Ammon's horn (tissue), 1 donor: Measurements from ENCODE around the gene SEMA4G.
"Not testable (repeated sequence)": the region's sequence is repeated elsewhere in the genome, so short reads cannot be mapped to it uniquely, and the experiment has no call there.

Source experiments
- DNase-seq: peaks from one replicate; pipeline ENCODE4 v3.0.0-alpha.2; 2016; ENCODE audit warnings: low spot score

Gene SEMA4G

DNA sequence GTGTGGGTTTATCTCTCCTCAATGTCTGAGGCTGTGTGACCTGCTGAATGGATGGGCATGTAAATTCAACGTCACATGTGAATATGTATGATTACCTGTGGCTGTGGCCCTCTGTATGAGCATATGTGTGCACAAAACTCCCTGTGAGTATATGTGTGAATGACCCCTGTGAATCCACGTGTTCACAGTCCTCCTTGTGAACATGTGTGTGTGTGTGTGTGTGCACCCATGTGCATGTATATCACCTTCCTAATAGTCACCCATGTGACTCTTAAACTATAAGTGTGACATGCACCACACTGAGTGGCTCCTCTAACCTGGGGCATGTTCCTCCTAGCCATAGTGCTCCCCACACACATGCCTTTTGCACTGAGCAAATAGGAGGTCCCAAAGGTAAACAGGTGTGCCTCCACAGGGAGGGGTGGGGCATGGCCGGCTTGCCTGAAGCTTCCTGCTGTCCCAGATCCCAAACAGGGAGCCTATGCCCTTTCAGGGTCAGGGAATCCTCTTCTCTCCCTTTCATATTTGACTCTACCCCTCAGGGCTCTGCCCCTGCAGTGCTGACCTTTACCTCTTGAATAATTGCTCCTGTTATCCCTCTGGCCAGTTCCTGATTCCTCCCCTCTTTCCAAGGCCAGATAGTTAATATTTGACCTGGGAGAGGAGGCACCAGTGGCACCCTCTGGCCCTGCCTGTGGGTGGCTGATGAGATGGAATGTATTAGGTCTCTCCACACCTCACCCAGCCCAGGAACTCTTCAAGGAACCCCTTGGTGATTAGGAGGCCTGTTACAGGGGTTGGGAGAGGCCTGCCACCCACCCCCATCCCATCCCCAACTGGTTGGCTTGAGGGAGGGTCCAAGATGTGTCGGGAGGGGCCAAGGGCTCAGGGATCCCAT is 1.9 kb downstream of the SEMA4G start:
- no peak for DNase-seq

DNA sequence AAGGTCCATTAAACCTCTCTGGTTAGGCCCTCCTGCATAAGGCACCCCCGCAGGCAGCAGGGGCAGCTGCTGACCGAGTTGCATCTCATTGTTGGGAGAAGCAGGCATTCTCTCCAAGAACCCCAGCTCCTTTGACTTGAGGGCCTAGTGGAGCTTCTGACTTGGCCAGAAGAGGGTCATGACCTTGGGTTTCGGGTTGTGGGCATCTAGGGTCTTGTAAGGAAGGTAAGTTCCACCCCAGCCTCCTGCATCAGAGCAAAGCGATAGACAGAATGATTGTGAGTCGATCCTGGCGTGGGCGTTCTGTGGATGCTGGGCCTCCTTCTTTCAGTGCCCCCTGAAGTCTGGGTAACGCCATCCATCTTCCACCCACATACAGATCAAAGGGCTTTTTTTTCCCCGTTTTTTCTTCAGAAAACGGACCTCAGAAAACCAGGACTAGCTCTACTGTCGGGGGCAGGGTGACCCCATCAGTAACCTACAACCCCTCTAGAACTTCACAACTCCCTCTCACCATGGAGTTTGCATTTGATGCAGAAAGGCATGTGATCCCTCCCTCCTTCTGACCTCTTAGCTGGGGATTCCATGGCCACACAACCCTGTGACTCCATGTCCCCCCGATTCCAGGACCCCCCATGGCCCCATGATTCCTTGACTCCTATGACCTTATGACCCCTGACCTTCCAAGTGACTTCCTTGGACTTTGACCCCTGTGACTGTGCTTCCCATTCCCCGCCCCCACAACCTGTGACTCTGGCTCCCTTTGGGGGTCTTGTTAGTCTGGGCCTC is 3.0 kb downstream of the SEMA4G start:
- DNase-seq: no peak

DNA sequence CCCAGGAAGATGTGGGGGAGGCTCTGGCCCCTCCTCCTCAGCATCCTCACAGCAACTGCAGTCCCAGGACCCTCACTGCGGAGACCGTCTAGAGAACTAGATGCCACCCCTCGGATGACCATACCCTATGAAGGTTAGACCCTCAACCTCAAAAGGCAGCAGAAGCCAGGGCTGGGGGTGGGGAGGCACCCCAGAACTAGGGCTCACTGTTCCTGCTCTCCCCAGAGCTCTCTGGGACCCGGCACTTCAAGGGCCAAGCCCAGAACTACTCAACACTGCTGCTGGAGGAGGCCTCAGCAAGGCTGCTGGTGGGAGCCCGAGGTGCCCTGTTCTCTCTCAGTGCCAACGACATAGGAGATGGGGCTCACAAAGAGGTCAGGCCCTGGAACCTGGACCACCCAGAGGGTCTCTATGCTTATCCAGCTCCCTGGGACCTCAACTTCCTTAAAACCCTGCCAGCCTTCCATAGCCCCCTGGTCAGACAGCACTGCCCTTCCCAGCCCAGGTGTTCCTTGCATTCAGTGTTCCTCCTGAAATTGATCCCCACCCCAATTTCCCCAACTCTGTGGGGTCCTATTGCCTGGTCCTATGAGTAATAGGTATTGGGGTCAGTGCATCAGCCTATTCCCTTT is 3.7 kb downstream of the SEMA4G start:
- DNase-seq: no peak

DNA sequence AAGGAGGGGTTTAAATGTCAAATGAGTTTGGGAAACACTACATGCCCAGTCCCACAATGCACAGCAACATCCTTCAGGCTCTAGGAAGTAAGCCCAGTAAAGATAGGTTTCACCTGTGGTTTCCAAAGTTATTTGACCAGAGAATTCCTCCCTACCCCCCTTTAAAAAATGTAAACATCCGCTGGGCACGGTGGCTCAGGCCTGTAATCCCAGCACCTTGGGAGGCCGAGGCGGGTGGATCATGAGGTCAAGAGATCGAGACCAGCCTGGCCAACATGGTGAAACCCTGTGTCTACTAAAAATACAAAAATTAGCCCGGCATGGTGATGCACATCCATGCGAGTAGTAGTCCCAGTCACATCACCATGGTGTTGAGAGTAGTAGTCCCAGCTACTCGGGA is 6.1 kb downstream of the SEMA4G start:
- not testable (repeated sequence) for DNase-seq

DNA sequence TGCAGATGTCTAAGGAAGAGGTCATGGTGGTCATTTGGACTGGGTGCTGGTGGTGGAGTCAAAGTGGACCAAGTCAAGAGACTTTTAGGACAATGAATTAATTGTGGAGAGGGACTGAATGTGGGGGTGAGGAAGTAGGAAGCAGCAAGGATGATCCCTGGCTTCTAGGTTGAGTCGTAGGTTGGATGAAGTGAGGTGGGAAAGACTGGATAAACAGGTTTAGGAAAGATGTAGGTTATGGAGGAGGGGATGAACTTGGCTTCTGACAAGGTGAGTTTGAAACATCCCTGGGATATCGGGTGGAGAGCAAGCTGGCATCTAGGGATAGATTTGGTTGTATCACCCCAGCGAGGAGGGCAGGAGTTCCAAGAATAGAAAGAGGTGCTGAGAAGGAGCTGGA is 7.6 kb downstream of the SEMA4G start:
- DNase-seq: no peak

DNA sequence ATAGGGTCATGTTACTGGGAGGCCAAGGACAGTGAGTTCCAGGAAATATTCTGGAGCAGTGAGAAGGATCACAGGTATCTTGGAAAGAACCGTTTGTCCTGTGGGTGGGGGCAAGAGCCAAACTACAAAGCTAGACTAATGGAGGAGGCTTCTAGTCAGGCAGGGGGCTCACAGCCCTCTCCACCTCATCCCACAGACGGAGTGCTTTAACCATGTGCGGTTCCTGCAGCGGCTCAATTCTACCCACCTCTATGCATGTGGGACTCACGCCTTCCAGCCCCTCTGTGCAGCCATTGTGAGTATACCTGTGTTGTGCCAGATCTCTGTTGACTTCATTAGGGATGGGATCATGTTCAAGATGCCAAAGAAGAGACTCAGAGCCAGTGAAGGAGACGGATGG is 8.1 kb downstream of the SEMA4G start:
- DNase-seq: no peak

DNA sequence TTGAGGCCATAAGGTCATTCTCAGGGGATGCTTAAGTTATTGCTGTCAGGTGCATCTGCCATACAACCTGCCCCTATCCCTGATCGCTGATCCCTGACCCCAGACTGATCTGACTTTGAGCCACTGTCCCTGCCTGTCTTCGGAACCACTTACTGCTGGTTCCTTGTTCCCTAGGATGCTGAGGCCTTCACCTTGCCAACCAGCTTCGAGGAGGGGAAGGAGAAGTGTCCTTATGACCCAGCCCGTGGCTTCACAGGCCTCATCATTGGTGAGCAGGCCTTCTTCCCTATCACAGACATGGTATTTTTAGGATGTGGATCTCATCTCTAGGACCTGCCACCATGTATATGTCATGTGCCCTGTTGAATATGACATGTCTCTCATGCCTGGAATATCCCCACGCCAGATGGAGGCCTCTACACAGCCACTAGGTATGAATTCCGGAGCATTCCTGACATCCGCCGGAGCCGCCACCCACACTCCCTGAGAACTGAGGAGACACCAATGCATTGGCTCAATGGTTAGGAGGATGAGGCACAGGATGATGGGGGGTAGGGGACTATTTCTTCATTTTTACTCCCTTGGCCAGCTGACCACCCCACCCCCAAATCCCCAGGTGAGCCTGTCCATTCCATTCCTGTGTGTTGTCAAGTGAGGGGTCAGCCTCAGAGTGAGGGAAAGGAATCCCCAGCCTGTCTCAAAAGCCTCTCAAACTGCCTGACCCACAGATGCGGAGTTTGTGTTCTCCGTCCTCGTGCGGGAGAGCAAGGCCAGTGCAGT is 9.0 kb downstream of the SEMA4G start:
- no peak for DNase-seq

DNA sequence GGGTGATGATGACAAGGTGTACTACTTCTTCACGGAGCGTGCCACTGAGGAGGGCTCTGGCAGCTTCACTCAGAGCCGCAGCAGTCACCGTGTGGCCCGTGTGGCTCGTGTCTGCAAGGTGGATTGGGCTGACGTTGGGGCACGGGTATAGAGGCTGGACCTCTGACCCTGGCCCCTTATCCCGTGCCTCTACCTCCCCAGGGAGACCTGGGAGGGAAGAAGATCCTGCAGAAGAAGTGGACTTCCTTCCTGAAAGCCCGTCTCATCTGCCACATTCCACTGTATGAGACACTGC is 9.5 kb downstream of the SEMA4G start:
- no peak for DNase-seq

DNA sequence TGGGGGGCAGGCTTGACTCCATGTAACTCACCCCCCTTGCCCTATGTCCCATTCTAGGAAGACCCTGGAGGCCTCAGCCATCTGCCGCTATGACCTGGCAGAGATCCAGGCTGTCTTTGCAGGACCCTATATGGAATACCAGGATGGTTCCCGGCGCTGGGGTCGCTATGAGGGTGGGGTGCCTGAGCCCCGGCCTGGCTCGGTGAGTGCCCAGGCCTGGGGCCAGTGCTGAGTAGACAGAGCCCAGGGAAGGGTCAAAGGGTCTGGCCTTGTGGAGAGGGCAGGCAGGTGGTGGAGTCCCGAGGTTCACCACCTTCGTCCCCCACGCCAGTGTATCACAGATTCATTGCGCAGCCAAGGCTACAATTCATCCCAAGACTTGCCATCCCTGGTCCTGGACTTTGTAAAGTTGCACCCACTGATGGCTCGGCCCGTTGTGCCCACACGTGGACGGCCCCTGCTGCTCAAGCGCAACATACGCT is 10.5 kb downstream of the SEMA4G start:
- no peak for DNase-seq

DNA sequence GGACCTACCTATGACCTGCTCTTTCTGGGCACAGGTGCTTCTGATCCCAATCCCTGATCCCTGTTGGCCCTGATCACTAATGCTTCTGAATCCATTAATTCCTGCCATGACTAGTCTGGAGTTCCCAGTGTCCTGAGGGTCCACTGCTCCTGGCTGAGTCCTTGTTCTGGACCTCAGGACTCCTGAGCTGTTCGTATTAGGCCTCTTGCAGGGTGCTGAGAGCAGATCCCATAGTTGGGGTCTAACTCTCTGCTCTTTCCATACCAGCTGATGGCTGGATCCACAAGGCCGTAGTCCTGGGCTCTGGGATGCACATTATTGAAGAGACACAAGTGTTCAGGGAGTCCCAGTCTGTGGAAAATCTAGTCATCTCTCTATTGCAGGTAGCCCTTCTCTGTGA is 11.0 kb downstream of the SEMA4G start:
- DNase-seq: no peak

DNA sequence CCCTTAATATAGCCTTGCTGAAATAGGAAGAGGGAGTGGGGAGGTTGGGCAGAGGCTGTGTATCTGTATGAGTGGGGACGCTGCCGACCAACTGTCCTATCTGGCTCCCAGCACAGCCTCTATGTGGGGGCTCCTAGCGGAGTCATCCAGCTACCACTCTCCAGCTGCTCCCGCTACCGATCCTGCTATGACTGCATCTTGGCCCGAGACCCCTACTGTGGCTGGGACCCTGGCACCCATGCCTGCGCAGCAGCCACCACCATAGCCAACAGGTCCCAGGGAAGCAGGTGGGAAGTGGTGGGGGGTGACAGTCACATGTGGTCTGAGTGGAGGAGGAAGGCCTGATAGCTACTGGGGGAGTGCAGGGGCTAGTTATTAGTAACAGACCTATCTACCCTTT is 11.4 kb downstream of the SEMA4G start:
- no peak for DNase-seq

DNA sequence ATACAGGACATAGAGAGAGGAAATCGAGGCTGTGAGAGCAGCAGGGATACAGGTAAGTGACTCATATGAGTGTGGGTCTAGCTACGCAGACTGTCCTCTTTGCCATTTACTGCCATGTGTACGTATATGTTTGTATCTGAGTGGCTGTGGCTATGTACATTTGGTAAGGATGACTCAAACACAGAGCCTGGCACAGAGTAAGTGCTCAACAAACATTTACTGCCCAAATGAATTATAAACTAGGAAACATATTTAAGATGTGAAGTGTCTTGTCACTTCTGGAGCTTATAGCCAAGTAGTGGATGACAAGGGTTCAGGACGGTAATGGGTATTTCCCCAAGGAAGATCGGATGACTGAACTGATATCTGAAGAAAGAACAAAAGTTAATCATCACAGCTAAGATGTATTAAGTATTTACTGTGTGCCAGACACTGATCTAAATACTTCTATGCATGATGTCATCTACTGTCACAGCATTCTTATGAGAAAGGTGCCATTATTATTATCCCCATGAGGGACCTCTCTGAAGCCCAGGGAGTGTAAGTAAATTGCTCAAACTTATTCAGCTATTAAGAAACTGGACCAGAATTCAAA is 12.0 kb downstream of the SEMA4G start:
- DNase-seq: no peak

DNA sequence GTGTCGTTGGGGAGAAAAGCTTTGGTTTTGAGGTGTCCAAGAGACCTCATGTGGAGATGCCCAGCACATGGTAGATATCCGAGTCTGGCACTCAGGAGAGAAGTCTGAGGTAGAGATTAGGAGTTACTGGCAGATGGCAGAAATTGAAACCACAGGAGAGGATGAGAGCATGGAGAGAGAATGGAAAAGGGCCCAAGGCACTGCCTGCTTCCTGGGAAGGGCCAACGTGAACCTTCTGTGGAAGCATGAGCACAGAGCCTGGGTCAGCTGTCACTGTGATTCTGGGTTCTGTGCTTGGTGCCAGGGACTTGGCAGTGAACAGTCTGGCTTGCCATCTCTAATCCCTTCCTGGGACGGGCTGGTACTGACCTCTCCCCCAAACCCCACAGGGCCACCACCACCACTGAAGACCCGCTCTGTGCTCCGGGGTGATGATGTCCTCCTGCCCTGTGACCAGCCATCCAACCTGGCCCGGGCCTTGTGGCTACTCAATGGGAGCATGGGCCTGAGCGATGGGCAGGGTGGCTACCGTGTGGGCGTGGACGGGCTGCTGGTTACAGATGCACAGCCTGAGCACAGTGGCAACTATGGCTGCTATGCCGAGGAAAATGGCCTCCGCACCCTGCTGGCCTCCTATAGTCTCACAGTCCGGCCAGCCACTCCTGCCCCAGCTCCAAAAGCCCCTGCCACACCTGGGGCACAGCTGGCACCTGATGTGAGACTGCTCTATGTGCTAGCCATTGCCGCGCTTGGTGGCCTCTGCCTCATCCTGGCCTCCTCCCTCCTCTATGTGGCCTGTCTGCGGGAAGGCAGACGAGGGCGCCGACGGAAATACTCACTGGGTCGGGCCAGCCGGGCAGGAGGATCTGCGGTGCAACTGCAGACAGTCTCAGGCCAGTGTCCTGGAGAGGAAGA is 13.9 kb downstream of the SEMA4G start:
- DNase-seq: no peak

DNA sequence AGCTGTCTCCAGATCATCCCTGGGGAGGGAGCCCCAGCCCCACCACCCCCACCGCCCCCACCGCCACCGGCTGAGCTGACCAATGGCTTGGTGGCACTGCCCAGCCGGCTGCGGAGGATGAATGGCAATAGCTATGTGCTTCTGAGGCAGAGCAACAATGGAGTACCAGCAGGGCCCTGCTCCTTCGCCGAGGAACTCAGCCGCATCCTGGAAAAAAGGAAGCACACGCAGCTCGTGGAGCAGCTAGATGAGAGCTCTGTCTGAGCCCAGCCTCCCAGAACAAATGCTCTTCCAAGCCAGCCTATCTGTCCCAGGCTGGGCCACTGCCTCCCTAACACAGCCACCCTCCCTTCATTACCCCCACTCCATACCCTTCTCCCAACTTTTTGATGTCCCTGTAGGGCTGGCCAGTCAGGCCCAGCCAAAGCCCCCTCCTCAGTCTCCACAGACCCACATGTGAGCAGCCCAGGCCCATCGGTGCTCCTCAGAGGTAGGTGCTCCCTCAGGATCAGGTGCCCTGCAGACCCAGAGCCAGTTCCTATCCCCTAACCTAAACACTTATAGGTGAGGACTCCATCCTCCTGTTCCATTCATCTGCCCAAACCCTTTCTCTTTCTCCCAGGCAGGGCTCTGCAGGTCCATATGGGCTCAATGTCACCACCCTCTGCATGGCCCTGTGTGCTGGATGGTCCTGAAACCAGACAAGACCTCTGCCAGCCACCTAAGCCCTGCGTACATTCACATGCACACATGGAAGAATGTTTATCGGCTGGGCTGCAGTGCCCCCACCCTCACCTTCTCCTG is 14.8 kb downstream of the SEMA4G start:
- DNase-seq: no peak

DNA sequence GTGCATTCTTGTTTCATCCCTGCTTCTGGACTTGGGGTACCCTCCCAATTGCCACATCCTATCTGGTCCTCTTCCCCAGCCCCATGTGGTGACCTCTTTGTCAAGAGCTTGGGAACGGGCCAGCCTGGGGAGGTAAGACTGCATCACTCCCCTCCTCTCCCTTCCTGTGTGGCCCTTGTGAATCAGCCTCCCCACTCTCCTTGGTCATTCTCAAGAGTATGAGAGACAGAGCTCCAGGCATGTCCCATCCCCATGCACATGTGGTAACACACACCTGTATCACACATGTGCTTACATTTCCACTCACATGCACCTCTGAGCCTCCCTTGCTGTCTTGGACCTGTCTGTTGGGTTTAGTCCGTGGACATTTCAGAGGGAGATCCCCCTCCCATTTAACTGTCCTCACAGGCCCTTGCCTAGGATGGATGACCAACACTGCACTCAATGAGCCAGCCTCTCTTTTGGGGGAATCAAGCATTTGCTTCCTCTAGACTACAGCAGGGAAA is 15.4 kb downstream of the SEMA4G start:
- DNase-seq: no peak

DNA sequence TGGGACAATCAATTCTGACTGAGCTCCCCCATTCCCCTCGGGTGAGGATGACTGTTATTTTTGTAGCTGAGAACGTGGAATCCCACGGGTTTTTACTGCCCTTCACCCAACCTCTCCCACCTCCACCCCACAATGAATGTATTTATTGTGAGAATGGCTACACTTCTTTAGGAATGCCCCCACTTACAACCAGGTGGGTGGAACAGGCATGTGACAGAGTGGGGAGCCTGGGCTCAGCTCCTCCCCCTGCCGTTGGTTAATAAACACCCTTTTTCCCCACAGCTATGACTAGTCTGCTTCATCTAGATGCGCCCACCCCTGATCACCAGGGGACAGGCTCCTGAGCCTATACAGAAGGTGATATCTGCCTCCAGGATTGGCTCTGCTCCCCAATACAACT is 16.0 kb downstream of the SEMA4G start:
- no peak for DNase-seq

DNA sequence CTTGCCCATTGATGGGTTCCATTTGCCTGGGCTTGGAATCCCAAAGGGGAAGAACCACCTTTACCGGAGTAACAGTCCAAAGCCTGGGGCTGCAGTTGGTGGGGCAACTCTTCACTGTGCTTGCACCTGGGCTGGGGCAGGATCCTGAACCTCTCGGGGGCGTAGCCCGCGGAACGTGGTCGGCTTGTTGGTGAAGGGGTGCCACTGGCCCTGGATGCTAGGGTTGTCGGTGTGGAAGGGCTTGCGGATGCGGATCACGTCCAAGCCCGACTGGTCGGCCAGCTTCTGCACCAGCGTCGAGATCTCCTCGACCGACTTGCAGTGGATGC is 17.3 kb downstream of the SEMA4G start:
- DNase-seq: no peak

DNA sequence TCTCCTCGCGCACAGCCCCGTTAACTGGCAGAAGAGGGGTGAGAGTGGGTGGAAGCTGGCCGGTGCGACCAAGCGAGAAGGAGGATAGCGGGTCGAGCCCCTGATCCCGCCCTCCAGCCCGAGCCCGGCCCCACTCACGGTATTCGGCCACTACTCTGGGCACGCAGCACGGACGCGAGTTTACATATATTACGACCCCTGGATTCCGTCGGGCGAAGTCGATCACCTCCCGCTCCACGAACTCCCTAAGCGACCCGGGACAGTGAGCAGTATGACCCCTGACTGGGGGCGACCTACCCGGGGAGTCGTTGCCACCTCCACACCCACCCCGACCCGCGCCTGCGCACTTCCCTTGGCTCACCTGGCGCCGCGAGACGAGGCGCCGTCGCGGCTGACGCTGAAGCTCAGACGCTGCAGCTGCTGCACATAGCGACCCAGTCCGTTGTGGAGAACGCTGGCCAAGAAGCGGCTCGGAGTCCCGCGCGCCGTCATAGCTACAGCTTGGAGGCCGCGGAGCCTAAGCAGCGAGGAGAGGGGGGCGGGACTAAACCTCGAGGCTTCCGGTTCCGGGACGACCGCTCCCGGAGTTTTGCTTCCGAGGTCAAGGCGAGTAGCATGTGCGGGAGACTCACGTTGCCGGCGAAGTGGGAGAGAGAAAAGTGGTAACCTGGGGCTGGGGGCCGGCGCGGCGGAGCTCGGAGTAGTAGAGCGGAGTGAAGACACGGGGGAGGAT is 17.8 kb downstream of the SEMA4G start, which contains the start of the genes MRPL43 and TWNK:
TSS of gene MRPL43 (minus strand) at position 546 of the 733 bp plus-strand sequence. CDS start at position 492, 54 bp downstream.
TSS of gene TWNK (plus strand) at position 592 of the 733 bp plus-strand sequence. CDS start 668 bp downstream, outside the sequence.
- DNase-seq: peak; percentile 91

DNA sequence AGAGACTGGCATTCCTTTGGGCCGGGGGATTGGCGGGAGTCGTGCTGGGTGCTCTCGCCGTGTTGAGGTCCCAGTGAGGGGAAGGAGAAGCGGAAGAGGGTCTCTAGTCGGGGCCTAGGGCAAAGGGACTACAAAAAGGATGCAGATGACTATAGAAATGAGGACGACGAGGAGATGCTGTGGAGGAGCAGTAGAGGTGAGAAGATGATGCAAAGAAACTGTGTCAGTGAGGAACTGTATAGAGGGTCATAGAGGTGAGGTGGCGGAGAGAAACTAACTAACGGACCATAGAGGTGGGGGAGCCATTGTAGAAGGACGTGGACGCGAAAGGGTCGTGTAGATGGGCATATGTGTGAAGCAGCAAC is 18.4 kb downstream of the SEMA4G start:
- no peak for DNase-seq
